Measurements from ENCODE around the gene HRCT1. TPM values are rescaled to one million over a fixed set of nuclear protein-coding genes. Genes with fewer than 3 reads are reported as not detected.
"Not testable (repeated sequence)": the region's sequence is repeated elsewhere in the genome, so short reads cannot be mapped to it uniquely, and the experiment has no call there.

Gene HRCT1
- total and polyA plus RNA-seq, 2 donors (not counting 3 experiments of a cell fraction or from before 2014, with no cell fraction given) = 1.2 to 7.0 TPM

GRCh38 chr9:35933550-35934067 is 27.6 kb downstream of the HRCT1 start:
- H2AFZ ChIP-seq (ENCODE audit: low read depth, low read length) = no peak overlapping the region
- no peaks in the 10 kb centered on the region for H3K9me1 ChIP-seq (replicated peaks; ENCODE audit: control insufficient read depth, extremely low read depth, insufficient read depth, low read length)
- no peaks in the 10 kb centered on the region for H4K20me1 ChIP-seq (replicated peaks; ENCODE audit: control insufficient read depth, extremely low read depth, insufficient read depth, low read length)
- no peak overlapping the region for H3K4me2 ChIP-seq (ENCODE audit: insufficient read depth, low read length)
- H3K27me3 ChIP-seq (ENCODE audit: control insufficient read depth in 2 of 2, insufficient read depth in 2 of 2, low read length in 2 of 2) = no peaks in the 10 kb centered on the region
- ChIA-PET CTCF (interaction anchor here (1.4 kb wide), 1 partner anchor 12 kb away, joined by 5 read pairs; no protein-coding TSS in a partner anchor), POLR2A (no interaction called here)
- H3K4me1 ChIP-seq (ENCODE audit: control insufficient read depth, extremely low read depth, insufficient read depth, low read length) = peaks cover 9% of the 10 kb centered on the region
- DNase-seq (ENCODE audit: low read depth, low spot score) (no peak), FAIRE-seq (no peak)
- H3K9ac ChIP-seq (replicated peaks; ENCODE audit: extremely low read depth, insufficient read depth, low read length) = no peak overlapping the region
- no peaks in the 10 kb centered on the region for H3K79me2 ChIP-seq (ENCODE audit: control insufficient read depth, insufficient read depth, low read length)
- dilution Hi-C loops (cut with MboI; ENCODE audit: extremely low pct_ligation_motif_present, low sequenced_read_pairs) (no loop called here), intact Hi-C loops (cut with micrococcal nuclease) (no loop called here)
- TF ChIP-seq GATA2 (IDR thresholded peaks at IDR 0.05; ENCODE audit: insufficient read depth, insufficient read length, low read depth, low read length) = no peak
- TF ChIP-seq EZH2 (IDR thresholded peaks at IDR 0.05; ENCODE audit: borderline replicate concordance, low read depth, low read length, severe bottlenecking) = no peak
- TF ChIP-seq POLR2A (IDR thresholded peaks at IDR 0.05; ENCODE audit: low read depth, low read length) = no peak
- BruUV-seq (replicated peaks) = no TSS peak
- H3K4me3 ChIP-seq (replicated peaks in 1 of 3; ENCODE audit: insufficient read depth in 1 of 3, low read depth in 1 of 3, low read length in 3 of 3) = no peak overlapping the region
- H3K9me3 ChIP-seq (replicated peaks; ENCODE audit: control insufficient read depth, insufficient read depth, low read length) = no peaks in the 10 kb centered on the region
- H3K36me3 ChIP-seq (ENCODE audit: control insufficient read depth in 2 of 2, extremely low read depth in 1 of 2, insufficient read depth in 2 of 2, low read length in 2 of 2) = no peaks in the 10 kb centered on the region
- no peak overlapping the region for H3K27ac ChIP-seq (ENCODE audit: insufficient read depth, low read depth, low read length)

- H3K79me2 ChIP-seq (ENCODE audit: control insufficient read depth, insufficient read depth, low read length); H2AFZ ChIP-seq (ENCODE audit: low read depth, low read length); H4K20me1 ChIP-seq (replicated peaks; ENCODE audit: control insufficient read depth, extremely low read depth, insufficient read depth, low read length); FAIRE-seq; H3K4me3 ChIP-seq (replicated peaks in 1 of 3; ENCODE audit: insufficient read depth in 1 of 3, low read depth in 1 of 3, low read length in 3 of 3); H3K9me3 ChIP-seq (replicated peaks; ENCODE audit: control insufficient read depth, insufficient read depth, low read length); H3K9me1 ChIP-seq (replicated peaks; ENCODE audit: control insufficient read depth, extremely low read depth, insufficient read depth, low read length); H3K4me1 ChIP-seq (ENCODE audit: control insufficient read depth, extremely low read depth, insufficient read depth, low read length); BruUV-seq (replicated peaks); dilution Hi-C loops (cut with MboI; ENCODE audit: extremely low pct_ligation_motif_present, low sequenced_read_pairs); intact Hi-C loops (cut with micrococcal nuclease); H3K36me3 ChIP-seq (ENCODE audit: control insufficient read depth in 2 of 2, extremely low read depth in 1 of 2, insufficient read depth in 2 of 2, low read length in 2 of 2); H3K9ac ChIP-seq (replicated peaks; ENCODE audit: extremely low read depth, insufficient read depth, low read length); DNase-seq (ENCODE audit: low read depth, low spot score); H3K27ac ChIP-seq (ENCODE audit: insufficient read depth, low read depth, low read length); H3K4me2 ChIP-seq (ENCODE audit: insufficient read depth, low read length); POLR2A ChIA-PET; H3K27me3 ChIP-seq (ENCODE audit: control insufficient read depth in 2 of 2, insufficient read depth in 2 of 2, low read length in 2 of 2): not testable (repeated sequence)
- CTCF ChIA-PET = interaction anchor here (1.4 kb wide), 1 partner anchor 12 kb away, joined by 5 read pairs; no protein-coding TSS in a partner anchor
Measured at GRCh38 chr9:35934069-35934468, 28.1 kb downstream of the HRCT1 start.
